HG03060 (cell line): ENCODE measurements around the gene TK2.
"Not testable (repeated sequence)": the region's sequence is repeated elsewhere in the genome, so short reads cannot be mapped to it uniquely, and the experiment has no call there.

ENCODE experiments used
- ATAC-seq: cut with Tn5 transposase; IDR thresholded peaks from one replicate; pipeline ENCODE4 v1.9.1; 2021; ENCODE audit warnings: low read depth, moderate number of reproducible peaks; ENCODE audit not compliant: unreplicated experiment

Gene TK2

DNA sequence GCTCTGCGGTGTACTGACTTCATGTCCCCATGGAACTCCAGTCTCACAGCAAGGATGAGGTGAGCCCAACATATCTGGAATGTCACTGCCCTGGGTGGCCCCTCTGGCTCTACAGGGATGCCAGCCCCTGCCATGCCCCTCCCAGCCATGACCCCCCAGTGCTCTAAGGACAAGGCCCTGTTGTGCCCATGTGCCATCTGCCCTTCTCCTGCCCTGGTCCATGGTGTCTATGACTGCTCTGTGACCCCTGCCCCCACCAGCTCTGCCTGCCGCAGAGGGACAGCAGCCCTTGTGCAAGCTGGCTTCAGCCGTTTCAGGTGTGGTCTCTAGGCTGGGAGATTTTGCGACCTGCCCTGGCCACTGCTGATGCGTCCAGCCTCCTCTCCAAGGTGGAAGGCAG is 40.3 kb downstream of the TK2 start:
- ATAC-seq = no peak

GRCh38 chr16:66508914-66509496 is 40.9 kb downstream of the TK2 start:
- no peak for ATAC-seq

DNA sequence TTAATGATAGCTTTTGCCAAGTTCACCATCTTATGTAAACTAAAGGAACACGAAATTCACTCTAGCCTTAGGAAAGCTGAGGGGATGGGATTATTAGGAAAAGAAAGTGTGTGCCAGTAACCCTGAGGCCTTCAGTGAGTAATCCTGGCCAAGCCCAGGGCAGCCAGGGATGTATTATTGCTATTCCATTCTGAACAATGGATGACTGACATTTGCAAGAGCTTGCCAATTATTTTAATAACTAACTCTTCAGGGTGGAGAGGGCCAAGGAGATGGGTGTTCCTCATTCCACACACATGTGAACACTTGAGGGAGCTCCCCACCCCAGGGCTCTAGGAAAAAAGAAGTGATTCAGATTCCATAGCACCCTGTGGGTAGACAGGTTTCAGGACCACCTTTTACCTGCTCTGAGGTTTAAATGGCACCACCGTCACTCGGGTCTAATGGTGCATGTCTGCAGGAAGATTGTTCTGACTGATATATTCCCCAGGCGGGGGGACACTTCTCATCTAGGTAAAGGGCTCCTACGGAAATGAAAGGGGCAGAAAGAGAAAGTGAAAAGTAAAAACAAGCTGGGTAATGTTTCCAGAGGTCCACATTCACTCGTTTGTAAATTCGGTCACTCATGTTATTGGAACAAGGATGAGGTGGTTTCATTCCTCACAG is 41.5 kb downstream of the TK2 start:
- no peak for ATAC-seq

GRCh38 chr16:66507731-66508239 is 42.1 kb downstream of the TK2 start:
- ATAC-seq = no peak

- ATAC-seq = no peak
These were observed 46.3 kb downstream of the TK2 start for GRCh38 chr16:66503612-66504011.

DNA sequence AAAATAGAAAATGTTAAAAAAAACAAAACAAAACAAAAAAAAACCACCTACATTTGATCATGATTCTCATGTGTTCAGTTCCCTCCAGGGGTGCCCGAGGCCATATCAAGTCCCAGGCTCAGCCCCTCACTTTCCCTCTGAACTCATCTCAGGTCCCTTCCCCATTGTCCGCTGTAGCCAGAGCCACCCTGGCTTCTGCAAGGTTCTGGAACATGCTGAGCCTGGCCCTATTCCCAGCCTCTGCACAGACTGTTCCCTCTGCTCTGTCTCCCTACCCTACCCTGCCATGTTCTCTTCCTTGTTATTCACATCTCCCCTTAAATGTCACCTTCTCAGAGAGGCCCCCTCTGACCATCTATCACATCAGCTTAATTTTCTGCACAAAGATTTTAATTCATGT is 46.9 kb downstream of the TK2 start:
- ATAC-seq = no peak

GRCh38 chr16:66502020-66502913 is 47.7 kb downstream of the TK2 start:
- no peak for ATAC-seq

DNA sequence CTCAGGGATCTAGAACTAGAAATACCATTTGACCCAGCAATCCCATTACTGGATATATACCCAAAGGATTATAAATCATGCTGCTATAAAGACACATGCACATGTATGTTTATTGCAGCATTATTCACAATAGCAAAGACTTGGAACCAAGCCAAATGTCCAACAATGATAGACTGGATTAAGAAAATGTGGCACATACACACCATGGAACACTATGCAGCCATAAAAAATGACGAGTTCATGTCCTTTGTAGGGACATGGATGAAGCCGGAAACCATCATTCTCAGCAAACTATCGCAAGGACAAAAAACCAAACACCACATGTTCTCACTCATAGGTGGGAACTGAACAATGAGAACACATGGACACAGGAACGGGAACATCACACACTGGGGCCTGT is 48.4 kb downstream of the TK2 start:
- not testable (repeated sequence) for ATAC-seq

DNA sequence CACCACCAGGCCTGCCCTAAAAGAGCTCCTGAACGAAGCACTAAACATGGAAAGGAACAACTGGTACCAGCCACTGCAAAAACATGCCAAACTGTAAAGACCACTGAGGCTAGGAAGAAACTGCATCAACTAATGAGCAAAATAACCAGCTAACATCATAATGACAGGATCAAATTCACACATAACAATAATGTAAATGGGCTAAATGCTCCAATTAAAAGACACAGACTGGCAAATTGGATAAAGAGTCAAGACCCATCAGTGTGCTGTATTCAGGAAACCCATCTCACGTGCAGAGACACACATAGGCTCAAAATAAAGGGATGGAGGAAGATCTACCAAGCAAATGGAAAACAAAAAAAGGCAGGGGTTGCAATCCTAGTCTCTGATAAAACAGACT is 52.0 kb downstream of the TK2 start:
- not testable (repeated sequence) for ATAC-seq

- ATAC-seq = not testable (repeated sequence)
These were observed 53.7 kb downstream of the TK2 start for GRCh38 chr16:66496226-66496625.

DNA sequence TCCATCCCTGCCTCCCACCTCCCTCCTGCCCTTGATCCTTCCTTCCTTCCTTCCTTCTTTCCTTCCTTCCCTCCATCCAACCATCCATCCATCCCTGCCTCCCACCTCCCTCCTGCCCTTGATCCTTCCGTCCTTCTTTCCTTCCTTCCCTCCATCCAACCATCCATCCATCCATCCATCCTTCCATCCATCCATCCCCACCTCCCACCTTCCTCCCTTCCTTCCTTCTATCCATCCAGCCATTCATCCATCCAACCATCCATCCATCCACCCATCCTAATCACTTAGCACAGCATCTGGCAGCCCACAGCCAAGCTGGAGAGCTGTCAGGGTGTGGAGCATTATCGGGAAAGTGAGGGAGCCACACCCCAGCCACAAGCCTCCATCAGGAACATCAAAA is 54.5 kb downstream of the TK2 start:
- ATAC-seq = no peak

- no peak for ATAC-seq
These were observed 55.0 kb downstream of the TK2 start for GRCh38 chr16:66494916-66495315.

- ATAC-seq = no peak
These were observed 56.2 kb downstream of the TK2 start for GRCh38 chr16:66493490-66494401.

DNA sequence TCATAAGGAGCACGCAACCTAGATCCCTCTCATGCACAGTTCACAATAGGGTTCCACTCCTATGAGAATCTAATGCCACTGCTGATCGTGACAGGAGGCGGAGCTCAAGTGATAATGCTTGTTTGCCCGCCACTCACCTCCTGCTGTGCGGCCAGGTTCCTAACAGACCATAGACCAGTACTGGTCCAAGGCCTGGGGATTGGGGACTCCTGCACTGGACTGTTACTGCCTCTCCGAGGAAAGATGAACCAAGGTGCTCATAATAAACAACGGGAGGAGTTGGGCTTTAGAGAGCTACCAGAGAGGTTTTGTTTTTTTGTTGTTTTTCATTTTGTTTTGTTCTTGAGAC is 58.2 kb downstream of the TK2 start:
- no peak for ATAC-seq

- no peak for ATAC-seq
These were observed 58.9 kb downstream of the TK2 start for GRCh38 chr16:66490774-66491715.

DNA sequence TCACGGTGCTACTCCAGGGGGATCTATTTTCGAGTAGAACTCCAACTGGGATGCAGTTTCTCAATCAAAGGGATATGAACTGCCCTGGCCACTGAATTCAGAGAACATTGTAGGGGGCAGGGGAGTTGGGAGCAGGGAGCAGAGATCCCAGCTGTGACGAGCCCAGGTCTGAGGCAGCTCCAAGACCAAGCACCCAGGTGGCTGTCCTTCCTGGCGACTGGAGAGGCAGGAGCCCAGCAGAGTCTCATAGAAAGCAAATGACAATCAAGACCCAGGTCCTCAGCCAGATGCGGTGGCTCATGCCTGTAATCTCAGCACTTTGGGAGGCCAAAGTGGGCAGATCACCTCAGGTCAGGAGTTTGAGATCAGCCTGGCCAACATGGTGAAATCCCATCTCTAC is 60.1 kb downstream of the TK2 start:
- no peak for ATAC-seq

DNA sequence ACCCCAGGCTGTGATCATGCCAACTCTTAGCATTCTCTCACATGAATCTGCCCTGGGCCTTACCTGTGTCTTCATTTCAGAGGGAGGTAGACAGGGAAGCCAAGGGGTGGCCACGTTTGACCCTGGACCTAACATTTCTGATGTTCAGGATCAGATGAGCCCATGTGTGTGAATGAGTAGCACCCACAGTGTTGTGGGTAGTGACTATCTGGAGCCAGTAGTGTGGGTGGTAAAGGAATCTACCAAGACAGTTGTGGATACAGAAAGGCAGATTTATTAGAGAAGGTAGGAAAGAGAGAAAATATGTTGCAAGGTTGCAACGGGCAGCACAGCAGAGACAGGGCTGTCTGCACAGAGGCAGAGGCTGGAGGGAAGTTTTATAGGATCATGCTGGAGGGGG is 60.5 kb downstream of the TK2 start:
- no peak for ATAC-seq

GRCh38 chr16:66488505-66488904 is 61.4 kb downstream of the TK2 start:
- ATAC-seq = no peak

GRCh38 chr16:66487580-66488275 is 62.2 kb downstream of the TK2 start:
- no peak for ATAC-seq
